BJ (cell line): ENCODE data around the gene CDC34. TPM values are rescaled to one million over a fixed set of nuclear protein-coding genes. Genes with fewer than 3 reads are reported as not detected.

Experiments
- CTCF ChIA-PET: fragments of 350-600 bp; formaldehyde crosslinking; extraction: SDS; loops from one replicate; lab custom pipeline; 2021; ENCODE audit warnings: antibody characterized with exemption, inconsistent platforms; lab: Yijun Ruan, JAX
- POLR2A ChIA-PET: fragments of 300-600 bp; sonication (Branson Sonifier 250); formaldehyde crosslinking; extraction: SDS; loops from one replicate; lab custom pipeline; 2021; ENCODE audit warnings: antibody characterized with exemption; lab: Charles Lee
- DNase-seq: peaks from one replicate; pipeline ENCODE4 v3.0.0-alpha.2; 2011; ENCODE audit warnings: low read depth
- H3K27me3 ChIP-seq: 2 replicates; pipeline ENCODE4 v1.6.0; 2011; ENCODE audit warnings: low read length; ENCODE audit not compliant: control insufficient read depth, insufficient read depth
- H3K36me3 ChIP-seq: 2 replicates; pipeline ENCODE4 v1.5.1; 2011; ENCODE audit warnings: low read length; ENCODE audit not compliant: control insufficient read depth, insufficient read depth
- H3K4me3 ChIP-seq: 2 replicates; pipeline ENCODE4 v1.5.1; 2011; ENCODE audit warnings: low read depth, mild to moderate bottlenecking, control low read depth, low read length
- CTCF ChIP-seq: IDR thresholded peaks from 2 replicates; pipeline ENCODE4 v1.5.1; 2011; ENCODE audit warnings: low read depth, mild to moderate bottlenecking, control low read depth, inconsistent platforms, low read length, moderate library complexity; ENCODE audit not compliant: insufficient read depth
- polyA plus RNA-seq: library from polyadenylated mRNA; depleted of rRNA; stranded (reverse); fragments of >200 nt; gene quantifications from 2 replicates; pipeline ENCODE4 v1.2.3, GENCODE V29; 2011

Gene CDC34
- polyA plus RNA-seq, 1 experiment = 75.2 TPM

GRCh38 chr19:485077-485476, 46.5 kb upstream of the CDC34 start:
- TF ChIP-seq CTCF = no peak
- ChIA-PET POLR2A (no interaction called here), CTCF (interaction anchor here (1.2 to 2.8 kb wide), 3 partner anchors 21 to 26 kb away, joined by 3 to 11 read pairs (median 6); no protein-coding TSS in a partner anchor)
- Histone ChIP-seq H3K4me3 (no peak overlapping the region), H3K27me3 (peaks cover 2% of the 10 kb centered on the region; the same call in 1 of the 2 replicates), H3K36me3 (no peaks in the 10 kb centered on the region)
- DNase-seq = no peak

- POLR2A ChIA-PET = no interaction called here
- TF ChIP-seq CTCF = no peak
- CTCF ChIA-PET = interaction anchor here (1.2 to 2.8 kb wide), 3 partner anchors 21 to 25 kb away, joined by 3 to 11 read pairs (median 6); no protein-coding TSS in a partner anchor
- Histone ChIP-seq H3K4me3 (no peak overlapping the region), H3K36me3 (no peaks in the 10 kb centered on the region), H3K27me3 (peaks cover 2% of the 10 kb centered on the region; the same call in 1 of the 2 replicates)
- DNase-seq = no peak
Observed at GRCh38 chr19:485583-486236, 45.9 kb upstream of the CDC34 start.

GRCh38 chr19:488505-489417, 42.8 kb upstream of the CDC34 start:
- Histone ChIP-seq H3K27me3 (peaks cover 2% of the 10 kb centered on the region; the same call in 1 of the 2 replicates), H3K4me3 (peak overlapping the region; percentile 92), H3K36me3 (no peaks in the 10 kb centered on the region)
- DNase-seq = peak; percentile 59
- ChIA-PET CTCF (interaction anchor here (0.9 to 1.6 kb wide), 2 partner anchors 18 to 22 kb away, joined by 3 to 6 read pairs; no protein-coding TSS in a partner anchor), POLR2A (interaction anchor here (0.6 to 0.7 kb wide), 2 partner anchors 161 to 780 kb away, joined by 3 to 4 read pairs; no protein-coding TSS in a partner anchor)
- TF ChIP-seq CTCF = no peak

GRCh38 chr19:489418-490196, 42.0 kb upstream of the CDC34 start:
- Histone ChIP-seq H3K4me3 (peak overlapping the region; percentile 92), H3K27me3 (peaks cover 2% of the 10 kb centered on the region; the same call in 1 of the 2 replicates), H3K36me3 (no peaks in the 10 kb centered on the region)
- ChIA-PET CTCF (interaction anchor here (0.9 to 1.6 kb wide), 2 partner anchors 17 to 21 kb away, joined by 3 to 6 read pairs; no protein-coding TSS in a partner anchor), POLR2A (interaction anchor here (0.6 to 0.7 kb wide), 2 partner anchors 162 to 779 kb away, joined by 3 to 4 read pairs; no protein-coding TSS in a partner anchor)
- TF ChIP-seq CTCF = peak; percentile 29
- no peak for DNase-seq
